Neural cell (in vitro differentiated cells): ENCODE data around the gene ITGB6. TPM values are rescaled to one million over a fixed set of nuclear protein-coding genes. Genes with fewer than 3 reads are reported as not detected.

ENCODE experiments used
- H2AFZ ChIP-seq: fragments of 200-600, 300-800 bp; sonication (generic), shearing (Covaris generic); 2 replicates; pipeline ENCODE4 v1.6.0; 2014; ENCODE audit warnings: low read depth, mild to moderate bottlenecking, antibody characterized with exemption, low read length, moderate library complexity
- H3F3A ChIP-seq: fragments of 200-600 bp; shearing (Covaris generic); 2 replicates; pipeline ENCODE4 v1.6.1; 2016; ENCODE audit warnings: mild to moderate bottlenecking, moderate library complexity, mixed read lengths, antibody characterized with exemption, low read length; ENCODE audit not compliant: insufficient read depth, poor library complexity, severe bottlenecking
- H3K27ac ChIP-seq: fragments of 200-600, 300-800 bp; sonication (generic), shearing (Covaris generic); 2 replicates; pipeline ENCODE4 v1.5.1; 2014; ENCODE audit warnings: mild to moderate bottlenecking, low read length, moderate library complexity
- H3K27me3 ChIP-seq: fragments of 300-800, 200-600 bp; sonication (generic), shearing (Covaris generic); 2 replicates; pipeline ENCODE4 v1.6.0; 2014; ENCODE audit warnings: mild to moderate bottlenecking, low read depth, low read length, moderate library complexity; ENCODE audit not compliant: insufficient read depth
- H3K36me3 ChIP-seq: fragments of 300-800, 200-600 bp; sonication (generic), shearing (Covaris generic); 2 replicates; pipeline ENCODE4 v1.5.1; 2014; ENCODE audit warnings: mild to moderate bottlenecking, antibody characterized with exemption, low read length, moderate library complexity; ENCODE audit not compliant: insufficient read depth
- H3K4me2 ChIP-seq: fragments of 300-800, 200-600 bp; sonication (generic), shearing (Covaris generic); 2 replicates; pipeline ENCODE4 v1.6.0; 2014; ENCODE audit warnings: mild to moderate bottlenecking, low read length
- H3K4me3 ChIP-seq: fragments of 300-800, 200-600 bp; sonication (generic), shearing (Covaris generic); 2 replicates; pipeline ENCODE4 v1.5.1; 2014; ENCODE audit warnings: mild to moderate bottlenecking, low read length, moderate library complexity
- H3K79me2 ChIP-seq: fragments of 200-600 bp; shearing (Covaris generic); replicated peaks from 2 replicates; pipeline ENCODE4 v1.6.0; 2014; ENCODE audit warnings: mild to moderate bottlenecking, low read length, moderate library complexity; ENCODE audit not compliant: insufficient read depth
- H3K9ac ChIP-seq: fragments of 300-800, 200-600 bp; sonication (generic), shearing (Covaris generic); 2 replicates; pipeline ENCODE4 v1.6.1; 2016; ENCODE audit warnings: mild to moderate bottlenecking, low read length, mixed read lengths
- H3K9me2 ChIP-seq: fragments of 200-600 bp; shearing (Covaris generic); 2 replicates; pipeline ENCODE4 v1.6.1; 2016; ENCODE audit warnings: mild to moderate bottlenecking, low read length, mixed read lengths; ENCODE audit not compliant: insufficient read depth
- H3K9me3 ChIP-seq: fragments of 200-600, 300-800 bp; sonication (generic), shearing (Covaris generic); 2 replicates; pipeline ENCODE4 v1.6.1; 2016; ENCODE audit warnings: mild to moderate bottlenecking, mixed run types, low read length, moderate library complexity, mixed read lengths
- H4K20me1 ChIP-seq: fragments of 200-600 bp; shearing (Covaris generic); 2 replicates; pipeline ENCODE4 v1.6.1; 2016; ENCODE audit warnings: mild to moderate bottlenecking, mixed run types; ENCODE audit not compliant: insufficient read depth
- EP300 ChIP-seq: fragments of 450-650 bp; conservative IDR thresholded peaks from 2 replicates; pipeline ENCODE4 v1.6.1; 2014; ENCODE audit warnings: antibody characterized with exemption, mild to moderate bottlenecking, moderate library complexity; ENCODE audit not compliant: poor library complexity, severe bottlenecking
- EZH2 ChIP-seq: fragments of 200-600, 300-800 bp; shearing (Covaris generic), sonication (generic); IDR thresholded peaks from 2 replicates; pipeline ENCODE4 v1.6.1; 2014; ENCODE audit warnings: antibody characterized with exemption, low read length, borderline replicate concordance, mild to moderate bottlenecking; ENCODE audit not compliant: insufficient read depth, poor library complexity, severe bottlenecking
- MXI1 ChIP-seq: fragments of 450-650 bp; conservative IDR thresholded peaks from 2 replicates; pipeline ENCODE4 v1.6.1; 2014; ENCODE audit warnings: antibody characterized with exemption, mild to moderate bottlenecking; ENCODE audit not compliant: poor library complexity, severe bottlenecking
- POLR2AphosphoS5 ChIP-seq: IDR thresholded peaks from 2 replicates; pipeline ENCODE4 v1.6.1; 2012
- RAD21 ChIP-seq: fragments of 450-650 bp; conservative IDR thresholded peaks from 2 replicates; pipeline ENCODE4 v1.6.1; 2014; ENCODE audit warnings: antibody characterized with exemption, mild to moderate bottlenecking, moderate library complexity
- SMC3 ChIP-seq: fragments of 450-650 bp; conservative IDR thresholded peaks from 2 replicates; pipeline ENCODE4 v1.6.1; 2014; ENCODE audit warnings: antibody characterized with exemption, mild to moderate bottlenecking, moderate library complexity; ENCODE audit not compliant: poor library complexity
- TAF1 ChIP-seq: IDR thresholded peaks from 2 replicates; pipeline ENCODE4 v1.6.1; 2012; ENCODE audit warnings: low read depth
- polyA plus RNA-seq: library from polyadenylated mRNA; depleted of rRNA; stranded (reverse); fragments of >200 nt; gene quantifications from 2 replicates; pipeline ENCODE4 v1.2.3, GENCODE V29; 2014
- TF ChIP-seq, protein P1 (sequence below): IDR thresholded peaks from 2 replicates; pipeline ENCODE4 v1.6.1; 2012; ENCODE audit warnings: borderline replicate concordance
- TF ChIP-seq, protein P2 (sequence below): fragments of 450-650 bp; IDR thresholded peaks from 2 replicates; pipeline ENCODE4 v1.5.1; 2014; ENCODE audit warnings: antibody characterized with exemption, mild to moderate bottlenecking, moderate library complexity; ENCODE audit not compliant: poor library complexity, severe bottlenecking

Gene ITGB6
- polyA plus RNA-seq, 1 donor from 2014 or later, result 8.3 TPM

DNA sequence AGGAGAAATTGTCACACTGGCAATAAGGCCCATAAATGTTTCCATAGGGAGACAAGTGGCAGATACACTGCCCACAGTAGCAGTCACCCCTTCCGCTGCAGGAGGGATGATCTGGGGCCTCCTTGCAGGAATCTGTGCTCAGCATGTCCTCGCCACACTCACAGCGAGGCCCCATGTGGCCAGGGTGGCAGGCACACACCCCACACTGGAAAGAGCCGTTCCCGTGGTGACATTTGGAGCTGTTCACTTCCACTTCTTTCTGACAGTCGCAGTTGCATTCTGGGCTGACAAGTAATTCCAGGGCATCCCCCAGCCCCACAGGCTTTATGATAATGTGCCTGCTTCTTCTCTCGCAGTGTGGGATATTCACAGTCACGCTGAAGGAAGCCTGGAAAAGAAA is 62.6 kb downstream of the ITGB6 start:
- no peaks in the 10 kb centered on the region for H4K20me1 ChIP-seq
- H3K4me3 ChIP-seq, result peak overlapping the region; percentile 43
- peak overlapping the region; percentile 62 for H3K27ac ChIP-seq
- TF ChIP-seq EZH2 (no peak), RAD21 (peak; percentile 30), POLR2AphosphoS5 (peak; percentile 31), EP300 (peak; percentile 68), TAF1 (no peak), MXI1 (peak; percentile 22), SMC3 (peak; percentile 37)
- TF ChIP-seq, protein P1, sequence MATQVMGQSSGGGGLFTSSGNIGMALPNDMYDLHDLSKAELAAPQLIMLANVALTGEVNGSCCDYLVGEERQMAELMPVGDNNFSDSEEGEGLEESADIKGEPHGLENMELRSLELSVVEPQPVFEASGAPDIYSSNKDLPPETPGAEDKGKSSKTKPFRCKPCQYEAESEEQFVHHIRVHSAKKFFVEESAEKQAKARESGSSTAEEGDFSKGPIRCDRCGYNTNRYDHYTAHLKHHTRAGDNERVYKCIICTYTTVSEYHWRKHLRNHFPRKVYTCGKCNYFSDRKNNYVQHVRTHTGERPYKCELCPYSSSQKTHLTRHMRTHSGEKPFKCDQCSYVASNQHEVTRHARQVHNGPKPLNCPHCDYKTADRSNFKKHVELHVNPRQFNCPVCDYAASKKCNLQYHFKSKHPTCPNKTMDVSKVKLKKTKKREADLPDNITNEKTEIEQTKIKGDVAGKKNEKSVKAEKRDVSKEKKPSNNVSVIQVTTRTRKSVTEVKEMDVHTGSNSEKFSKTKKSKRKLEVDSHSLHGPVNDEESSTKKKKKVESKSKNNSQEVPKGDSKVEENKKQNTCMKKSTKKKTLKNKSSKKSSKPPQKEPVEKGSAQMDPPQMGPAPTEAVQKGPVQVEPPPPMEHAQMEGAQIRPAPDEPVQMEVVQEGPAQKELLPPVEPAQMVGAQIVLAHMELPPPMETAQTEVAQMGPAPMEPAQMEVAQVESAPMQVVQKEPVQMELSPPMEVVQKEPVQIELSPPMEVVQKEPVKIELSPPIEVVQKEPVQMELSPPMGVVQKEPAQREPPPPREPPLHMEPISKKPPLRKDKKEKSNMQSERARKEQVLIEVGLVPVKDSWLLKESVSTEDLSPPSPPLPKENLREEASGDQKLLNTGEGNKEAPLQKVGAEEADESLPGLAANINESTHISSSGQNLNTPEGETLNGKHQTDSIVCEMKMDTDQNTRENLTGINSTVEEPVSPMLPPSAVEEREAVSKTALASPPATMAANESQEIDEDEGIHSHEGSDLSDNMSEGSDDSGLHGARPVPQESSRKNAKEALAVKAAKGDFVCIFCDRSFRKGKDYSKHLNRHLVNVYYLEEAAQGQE, result peak; percentile 34
- TF ChIP-seq, protein P2, sequence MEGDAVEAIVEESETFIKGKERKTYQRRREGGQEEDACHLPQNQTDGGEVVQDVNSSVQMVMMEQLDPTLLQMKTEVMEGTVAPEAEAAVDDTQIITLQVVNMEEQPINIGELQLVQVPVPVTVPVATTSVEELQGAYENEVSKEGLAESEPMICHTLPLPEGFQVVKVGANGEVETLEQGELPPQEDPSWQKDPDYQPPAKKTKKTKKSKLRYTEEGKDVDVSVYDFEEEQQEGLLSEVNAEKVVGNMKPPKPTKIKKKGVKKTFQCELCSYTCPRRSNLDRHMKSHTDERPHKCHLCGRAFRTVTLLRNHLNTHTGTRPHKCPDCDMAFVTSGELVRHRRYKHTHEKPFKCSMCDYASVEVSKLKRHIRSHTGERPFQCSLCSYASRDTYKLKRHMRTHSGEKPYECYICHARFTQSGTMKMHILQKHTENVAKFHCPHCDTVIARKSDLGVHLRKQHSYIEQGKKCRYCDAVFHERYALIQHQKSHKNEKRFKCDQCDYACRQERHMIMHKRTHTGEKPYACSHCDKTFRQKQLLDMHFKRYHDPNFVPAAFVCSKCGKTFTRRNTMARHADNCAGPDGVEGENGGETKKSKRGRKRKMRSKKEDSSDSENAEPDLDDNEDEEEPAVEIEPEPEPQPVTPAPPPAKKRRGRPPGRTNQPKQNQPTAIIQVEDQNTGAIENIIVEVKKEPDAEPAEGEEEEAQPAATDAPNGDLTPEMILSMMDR, result peak; percentile 30
- no peaks in the 10 kb centered on the region for H3K36me3 ChIP-seq
- no peaks in the 10 kb centered on the region for H3K27me3 ChIP-seq
- peak overlapping the region; percentile 35 for H3K9ac ChIP-seq
- H2AFZ ChIP-seq, result no peak overlapping the region
- no peaks in the 10 kb centered on the region for H3K79me2 ChIP-seq
- H3K9me2 ChIP-seq, result no peaks in the 10 kb centered on the region
- H3F3A ChIP-seq, result no peaks in the 10 kb centered on the region
- H3K4me2 ChIP-seq, result no peak overlapping the region
- no peaks in the 10 kb centered on the region for H3K9me3 ChIP-seq

DNA sequence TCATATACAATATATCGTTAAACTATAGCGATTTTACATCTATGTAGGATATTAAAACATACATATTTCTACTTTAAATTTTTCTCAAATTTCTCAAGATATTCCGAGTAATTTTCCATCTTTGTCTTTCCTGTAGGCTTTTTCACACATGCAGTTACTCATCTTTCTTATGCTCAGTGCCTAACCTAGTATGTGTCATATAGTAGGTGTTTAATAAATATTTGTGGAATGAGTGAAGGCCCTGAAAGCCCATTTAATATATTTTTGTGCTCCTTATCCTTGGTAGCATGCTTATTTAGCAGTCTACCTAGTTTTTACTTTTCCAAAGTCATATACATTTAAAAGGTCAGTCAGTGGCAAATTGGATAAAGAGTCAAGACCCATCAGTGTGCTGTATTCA is 67.3 kb downstream of the ITGB6 start:
- no peak overlapping the region for H3K27ac ChIP-seq
- no peaks in the 10 kb centered on the region for H3K9me3 ChIP-seq
- no peaks in the 10 kb centered on the region for H3F3A ChIP-seq
- H2AFZ ChIP-seq, result no peak overlapping the region
- no peak overlapping the region for H3K4me2 ChIP-seq
- no peaks in the 10 kb centered on the region for H3K9me2 ChIP-seq
- no peak overlapping the region for H3K9ac ChIP-seq
- no peaks in the 10 kb centered on the region for H3K27me3 ChIP-seq
- no peaks in the 10 kb centered on the region for H3K79me2 ChIP-seq
- TF ChIP-seq POLR2AphosphoS5 (no peak), MXI1 (no peak), TAF1 (no peak), SMC3 (no peak), EZH2 (no peak), EP300 (no peak), RAD21 (no peak)
- TF ChIP-seq, protein P2, result no peak
- TF ChIP-seq, protein P1, result no peak
- no peaks in the 10 kb centered on the region for H3K36me3 ChIP-seq
- H4K20me1 ChIP-seq, result no peaks in the 10 kb centered on the region
- no peak overlapping the region for H3K4me3 ChIP-seq
